ENCODE data around the gene PREP. TPM values are rescaled to one million over a fixed set of nuclear protein-coding genes. Genes with fewer than 3 reads are reported as not detected.

PREP gene
- total RNA-seq, 1 experiment from 2014 or later: 69.9 TPM

- peaks cover 26% of the 10 kb centered on the region for H3K36me3 Mint-ChIP-seq (ENCODE audit: insufficient read depth, unreplicated experiment)
- H3K27ac Mint-ChIP-seq (ENCODE audit: unreplicated experiment): peak overlapping the region; percentile 9
- peaks cover 44% of the 10 kb centered on the region for H3K4me1 Mint-ChIP-seq (ENCODE audit: low read depth, unreplicated experiment)
- TF ChIP-seq CTCF (IDR thresholded peaks at IDR 0.05; ENCODE audit: insufficient read depth in 1 of 2, low read depth in 1 of 2, low read length in 1 of 2, severe bottlenecking in 1 of 2, unreplicated experiment in 1 of 2): no peak
- Histone ChIP-seq H3K4me1 (peaks cover 54% of the 10 kb centered on the region), H3K9me3 (no peaks in the 10 kb centered on the region), H3K27me3 (replicated peaks; ENCODE audit: control insufficient read depth, insufficient read depth, low read length) (no peaks in the 10 kb centered on the region), H3K36me3 (ENCODE audit: control insufficient read depth, insufficient read depth, low read length) (peaks cover 5% of the 10 kb centered on the region), H3K4me3 (ENCODE audit: low read depth, low read length) (no peak overlapping the region)
- CTCF ChIA-PET: no interaction called here
- POLR2A ChIA-PET: no interaction called here
- no TSS peak for BruUV-seq (replicated peaks)
- intact Hi-C loops (cut with micrococcal nuclease; ENCODE audit: unreplicated experiment): loop anchor here (2.0 kb wide), 1 partner anchor 20 kb away; no protein-coding TSS in a partner anchor
- H3K9me3 Mint-ChIP-seq (ENCODE audit: unreplicated experiment): no peaks in the 10 kb centered on the region
- no peaks in the 10 kb centered on the region for H3K27me3 Mint-ChIP-seq (ENCODE audit: insufficient read depth, unreplicated experiment)
- no peak overlapping the region for H3K4me3 Mint-ChIP-seq (ENCODE audit: unreplicated experiment)
- DNase-seq: peak in 1 of 2 experiments; percentile 22
Measured at GRCh38 chr6:105380634-105381033, 22.2 kb downstream of the PREP start.

- H3K4me3 ChIP-seq (ENCODE audit: low read depth, low read length): no peak overlapping the region
- CTCF ChIA-PET: no interaction called here
- TF ChIP-seq CTCF (IDR thresholded peaks at IDR 0.05; ENCODE audit: insufficient read depth in 1 of 2, low read depth in 1 of 2, low read length in 1 of 2, severe bottlenecking in 1 of 2, unreplicated experiment in 1 of 2): no peak
- H3K27me3 ChIP-seq (replicated peaks; ENCODE audit: control insufficient read depth, insufficient read depth, low read length): no peaks in the 10 kb centered on the region
- peaks cover 40% of the 10 kb centered on the region for H3K4me1 Mint-ChIP-seq (ENCODE audit: low read depth, unreplicated experiment)
- no peak overlapping the region for H3K4me3 Mint-ChIP-seq (ENCODE audit: unreplicated experiment)
- no TSS peak for BruUV-seq (replicated peaks)
- peaks cover 19% of the 10 kb centered on the region for H3K36me3 Mint-ChIP-seq (ENCODE audit: insufficient read depth, unreplicated experiment)
- intact Hi-C loops (cut with micrococcal nuclease; ENCODE audit: unreplicated experiment): no loop called here
- peaks cover 54% of the 10 kb centered on the region for H3K4me1 ChIP-seq
- POLR2A ChIA-PET: no interaction called here
- no peak overlapping the region for H3K27ac Mint-ChIP-seq (ENCODE audit: unreplicated experiment)
- peaks cover 3% of the 10 kb centered on the region; the same call in 1 of the 2 replicates for H3K36me3 ChIP-seq (ENCODE audit: control insufficient read depth, insufficient read depth, low read length)
- no peaks in the 10 kb centered on the region for H3K27me3 Mint-ChIP-seq (ENCODE audit: insufficient read depth, unreplicated experiment)
- no peaks in the 10 kb centered on the region for H3K9me3 Mint-ChIP-seq (ENCODE audit: unreplicated experiment)
- no peak for DNase-seq
- H3K9me3 ChIP-seq: no peaks in the 10 kb centered on the region
Measured at GRCh38 chr6:105375797-105376196, 27.1 kb downstream of the PREP start.

GRCh38 chr6:105374010-105374420 lies 28.9 kb downstream of the PREP start:
- Histone ChIP-seq H3K27me3 (replicated peaks; ENCODE audit: control insufficient read depth, insufficient read depth, low read length) (no peaks in the 10 kb centered on the region), H3K36me3 (ENCODE audit: control insufficient read depth, insufficient read depth, low read length) (peaks cover 3% of the 10 kb centered on the region), H3K9me3 (peaks cover 5% of the 10 kb centered on the region), H3K4me1 (peaks cover 44% of the 10 kb centered on the region), H3K4me3 (ENCODE audit: low read depth, low read length) (no peak overlapping the region)
- Mint-ChIP-seq H3K27me3 (ENCODE audit: insufficient read depth, unreplicated experiment) (no peaks in the 10 kb centered on the region), H3K4me1 (ENCODE audit: low read depth, unreplicated experiment) (peaks cover 26% of the 10 kb centered on the region), H3K4me3 (ENCODE audit: unreplicated experiment) (no peak overlapping the region), H3K9me3 (ENCODE audit: unreplicated experiment) (no peaks in the 10 kb centered on the region), H3K27ac (ENCODE audit: unreplicated experiment) (peak overlapping the region; percentile 82), H3K36me3 (ENCODE audit: insufficient read depth, unreplicated experiment) (peaks cover 29% of the 10 kb centered on the region)
- CTCF ChIA-PET: interaction anchor here (0.6 to 1.9 kb wide), 3 partner anchors 27 to 29 kb away, joined by 4 to 10 read pairs (median 4); partner anchors contain the start of gene PREP
- POLR2A ChIA-PET: interaction anchor here (1.1 to 1.2 kb wide), 3 partner anchors 12 to 29 kb away, joined by 5 to 7 read pairs (median 6); partner anchors contain the start of gene PREP
- TF ChIP-seq CTCF (IDR thresholded peaks at IDR 0.05; ENCODE audit: insufficient read depth in 1 of 2, low read depth in 1 of 2, low read length in 1 of 2, severe bottlenecking in 1 of 2, unreplicated experiment in 1 of 2): no peak
- no TSS peak for BruUV-seq (replicated peaks)
- DNase-seq: peak; percentile 85 to 88
- intact Hi-C loops (cut with micrococcal nuclease; ENCODE audit: unreplicated experiment): loop anchor here (1.0 kb wide), 2 partner anchors 14 to 29 kb away; partner anchors contain the start of gene PREP
